Stimulated activated CD4-positive, alpha-beta T cell treated with anti-CD3 and anti-CD28 coated beads, Interleukin-1b, Interleukin-23, amount 100 ng/mL, for 1 hour (primary cell): ENCODE data around the gene EPHA10.

Experiments
- DNase-seq, 2 donors: peaks; one replicate each; pipeline ENCODE4 v3.0.0-alpha.2; 2020; ENCODE audit warnings: low read depth in 2 of 2

EPHA10 gene

DNA sequence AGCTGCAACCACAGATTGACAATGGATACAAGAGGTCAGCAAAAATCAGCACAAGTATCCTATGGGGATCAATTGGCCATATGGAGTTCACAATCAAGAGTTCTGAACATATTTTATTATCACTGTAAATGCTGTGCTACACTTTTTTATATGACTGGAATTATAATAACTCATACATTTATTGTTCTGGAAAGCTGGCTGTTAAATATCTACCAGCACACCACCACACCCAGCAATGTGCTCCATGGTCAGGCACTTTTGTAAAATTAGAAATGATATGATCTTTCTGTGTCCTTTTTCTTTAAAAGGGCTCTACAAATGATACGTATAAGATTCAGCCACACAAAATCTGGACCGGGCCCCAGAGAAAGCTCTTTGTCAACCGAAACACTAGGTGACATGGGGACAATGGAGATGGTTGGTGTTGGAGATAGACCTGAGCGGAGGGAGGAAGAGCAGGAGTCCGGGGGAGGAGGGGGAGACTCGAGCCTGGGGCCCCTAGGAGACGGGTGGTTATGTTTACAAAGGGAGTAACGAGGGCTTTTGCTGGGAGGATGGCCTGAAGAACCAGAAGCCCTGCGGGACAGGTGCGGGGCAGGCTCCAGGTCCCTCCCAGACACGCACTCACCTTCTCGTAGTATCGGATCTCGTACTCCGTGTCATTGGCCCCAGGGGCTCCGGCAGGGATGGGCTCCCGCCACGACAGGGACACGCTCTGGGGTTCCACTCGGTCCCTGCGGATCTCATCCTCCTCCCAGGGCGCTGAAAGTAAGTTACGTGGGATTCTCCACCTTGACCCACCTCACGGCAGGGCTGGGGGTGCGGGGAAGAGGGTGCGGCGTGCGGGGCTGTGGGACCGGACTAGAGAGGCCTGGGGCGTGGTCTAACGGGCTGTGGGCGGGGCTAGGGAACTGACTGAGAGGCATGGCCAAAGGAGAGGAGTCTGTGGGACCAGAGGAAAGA lies 30.0 kb downstream of the EPHA10 start:
- no peak for DNase-seq

DNA sequence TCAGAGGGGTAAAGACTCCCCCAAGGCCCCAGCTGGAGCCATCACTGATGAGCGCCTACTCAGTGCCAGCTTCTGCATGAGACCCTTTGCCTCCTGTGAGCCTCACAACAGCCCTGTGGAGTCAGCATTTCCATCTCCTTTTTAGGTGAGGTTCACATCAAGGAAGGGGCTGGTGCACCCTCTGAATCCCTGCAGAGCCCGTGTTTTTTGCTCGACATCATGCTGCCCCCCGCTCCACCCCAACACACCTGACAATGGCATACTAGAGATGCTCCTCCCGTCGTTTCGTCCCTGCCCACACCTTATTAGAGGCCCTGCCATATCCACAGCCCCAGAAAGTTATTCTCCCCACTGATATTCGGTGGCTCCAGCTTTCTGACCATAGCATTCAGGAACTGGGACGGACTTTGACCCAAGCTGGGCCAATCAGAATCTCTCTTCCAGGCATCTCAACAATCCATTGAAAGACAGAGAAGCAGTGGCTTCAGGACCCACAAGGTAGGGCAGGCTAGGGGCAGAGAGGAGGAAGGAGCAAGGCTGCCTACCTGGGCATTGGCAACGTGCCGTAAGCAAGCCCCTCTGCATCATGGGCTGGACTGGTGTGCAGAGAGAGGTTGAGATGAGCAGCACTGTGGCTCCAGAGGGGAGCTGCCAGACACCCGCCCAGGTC lies 32.7 kb downstream of the EPHA10 start:
- no peak for DNase-seq

DNA sequence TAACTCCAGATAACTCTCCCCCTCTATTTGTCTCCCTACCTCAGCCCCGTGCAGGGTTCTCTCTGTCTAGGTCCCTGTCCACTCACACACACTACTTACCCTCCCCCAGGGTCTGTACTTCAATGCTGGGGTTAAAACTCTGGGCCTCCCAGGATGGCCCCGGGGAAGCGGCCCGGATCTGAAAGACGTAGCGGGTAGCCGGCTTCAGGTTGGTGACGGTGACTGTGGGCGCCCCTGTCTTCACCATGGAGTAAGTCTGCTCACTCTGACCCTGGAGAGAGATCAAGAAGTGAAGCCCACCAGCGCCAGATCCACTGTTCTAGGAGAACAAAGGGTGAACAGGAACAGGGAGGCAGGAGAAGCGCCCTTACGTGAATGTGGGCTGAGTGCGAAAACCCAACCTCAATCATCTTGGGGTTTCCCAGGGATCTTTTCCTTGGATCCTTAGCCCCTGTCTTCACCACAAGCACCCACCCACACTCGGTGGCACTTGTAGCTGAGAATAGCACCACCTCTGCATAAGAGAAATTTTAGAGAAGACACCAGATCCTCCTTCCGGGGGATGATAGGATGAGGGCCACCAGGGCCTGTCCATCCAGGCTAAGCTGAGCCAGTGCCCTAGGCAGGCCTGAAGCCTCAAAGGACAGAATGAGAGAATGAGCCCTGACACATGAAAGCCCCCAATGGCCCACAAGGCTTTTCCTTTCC lies 33.5 kb downstream of the EPHA10 start:
- no peak for DNase-seq

DNA sequence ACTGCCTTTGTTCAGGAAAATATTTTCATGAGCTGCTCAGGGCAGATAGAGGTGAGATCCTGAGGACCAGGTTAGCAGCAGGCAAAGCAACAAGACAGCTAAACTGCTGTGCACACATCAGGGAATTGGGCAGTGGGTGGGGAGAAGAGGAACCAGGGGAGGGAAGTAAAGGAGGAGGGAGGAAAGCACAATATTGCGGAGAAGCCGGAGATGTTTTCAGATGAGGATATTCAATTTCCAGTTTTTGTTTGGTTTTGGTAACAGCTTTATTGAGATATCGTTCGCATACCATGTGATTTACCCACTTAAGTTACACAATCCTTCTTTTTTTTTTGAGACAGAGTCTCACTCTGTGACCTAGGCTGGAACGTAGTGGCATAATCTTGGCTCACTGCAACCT lies 34.5 kb downstream of the EPHA10 start:
- no peak for DNase-seq

DNA sequence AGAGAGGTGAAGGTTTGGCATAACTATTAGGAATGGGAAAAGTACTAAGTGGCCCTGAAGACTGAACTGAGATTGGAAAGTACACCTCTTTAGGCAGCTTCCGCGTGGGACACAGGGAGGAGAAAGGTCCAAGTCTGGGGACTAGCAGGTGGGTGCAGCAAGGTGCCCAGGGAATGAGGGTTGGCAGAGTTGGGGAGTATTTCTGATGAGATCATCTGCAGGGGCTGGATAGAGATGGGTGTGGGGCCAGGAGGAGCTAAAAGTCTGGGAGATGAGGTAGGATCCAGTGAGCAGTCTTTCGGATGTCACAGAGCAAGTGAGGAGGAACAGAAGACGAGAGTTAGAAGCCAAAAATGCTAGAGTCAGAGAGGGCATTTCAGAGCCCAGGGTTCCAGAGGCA lies 36.5 kb downstream of the EPHA10 start:
- DNase-seq = no peak

DNA sequence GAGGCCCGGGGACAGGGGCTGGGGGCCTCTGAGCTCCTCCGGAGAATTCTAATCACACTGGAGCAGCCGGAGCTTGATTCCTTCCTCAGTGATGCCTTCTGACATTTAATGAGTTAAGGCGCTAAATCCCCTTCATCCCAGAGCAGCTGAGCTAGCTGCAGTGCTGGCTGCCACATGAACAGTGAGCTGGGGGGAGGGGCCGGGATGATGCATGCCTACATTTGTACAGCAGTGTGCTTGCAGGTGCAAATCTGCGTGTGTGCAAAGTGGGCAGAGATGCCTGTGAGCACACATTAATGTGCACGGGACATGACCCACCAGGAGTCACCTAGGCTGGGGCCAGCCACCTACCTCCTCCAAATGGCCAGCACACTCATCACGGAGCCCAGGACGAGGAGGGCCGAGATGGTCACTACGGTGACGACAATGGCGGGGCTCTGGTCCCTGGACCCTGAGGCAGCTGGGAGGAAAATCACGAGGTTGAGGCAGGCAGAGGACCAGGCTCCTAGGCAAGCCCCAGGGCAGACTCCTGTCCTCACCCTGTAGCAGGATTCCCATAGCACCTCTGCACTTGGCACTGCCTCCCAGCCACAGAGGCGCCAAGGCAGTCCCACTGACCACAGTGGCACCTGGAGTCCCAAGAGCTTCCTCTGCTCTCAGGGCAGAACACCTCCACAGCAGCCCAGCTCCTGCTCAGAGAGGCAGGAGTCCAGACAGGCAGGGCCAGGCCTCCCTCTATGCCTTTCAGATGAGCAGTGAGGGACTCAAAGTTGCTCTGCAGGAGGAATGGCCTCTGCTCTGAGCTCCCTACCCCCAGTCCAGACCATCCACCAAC lies 38.0 kb downstream of the EPHA10 start:
- DNase-seq = no peak

DNA sequence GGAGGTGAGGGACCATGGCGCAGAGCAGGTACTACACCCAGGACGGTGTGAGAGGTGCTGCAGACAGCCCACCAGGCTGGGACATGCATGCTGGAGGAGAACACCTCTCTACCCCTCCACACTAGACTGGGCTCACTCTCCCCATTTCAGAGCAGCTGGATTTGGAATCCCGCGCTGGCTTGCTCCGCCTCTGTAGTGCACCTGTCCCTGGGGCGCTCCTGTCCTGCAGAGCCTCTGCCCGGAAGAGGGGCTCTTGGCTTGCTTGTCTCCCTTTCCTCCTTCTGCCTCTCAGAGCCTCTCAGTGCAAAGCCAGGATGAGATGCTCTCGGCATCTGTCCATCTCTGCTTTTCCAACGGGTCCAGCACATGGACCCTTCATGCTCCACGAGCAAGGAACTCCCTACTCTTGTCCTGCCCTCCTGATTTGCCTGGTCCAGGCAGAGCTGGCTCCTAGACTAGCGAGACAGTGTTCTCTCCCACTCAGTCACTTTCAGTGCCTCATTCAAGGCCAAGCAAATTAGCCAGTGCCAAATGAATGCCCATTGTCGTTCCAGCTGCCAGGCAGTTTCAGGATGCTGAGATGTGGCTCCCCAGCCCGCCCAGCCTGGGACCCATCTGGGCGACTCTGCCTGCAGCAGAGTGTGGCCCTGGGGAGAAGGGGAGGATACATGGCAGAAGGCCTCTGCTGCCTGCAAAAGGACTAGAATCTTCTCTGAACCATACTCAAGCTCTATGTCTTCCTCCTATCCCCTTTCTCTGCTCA lies 38.9 kb downstream of the EPHA10 start:
- no peak for DNase-seq

DNA sequence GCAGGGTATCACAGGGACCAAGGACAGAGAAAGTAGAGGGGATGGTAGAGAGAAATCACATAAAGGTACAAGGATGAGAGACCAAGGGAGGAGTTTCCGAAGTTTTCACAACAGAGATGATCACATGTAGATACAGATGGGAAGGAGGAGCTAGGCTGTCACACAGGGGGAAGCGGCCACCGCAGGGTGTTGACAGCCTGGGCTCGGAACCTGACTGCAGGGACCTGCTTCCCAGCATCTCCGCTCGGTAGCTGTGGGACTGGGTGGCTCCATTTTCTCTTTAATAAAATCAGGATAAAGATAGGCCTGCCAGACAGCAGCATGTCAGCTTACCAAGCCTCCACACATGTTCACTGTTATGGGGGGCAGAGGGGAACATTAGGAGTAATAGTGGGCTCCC lies 40.3 kb downstream of the EPHA10 start:
- no peak for DNase-seq

DNA sequence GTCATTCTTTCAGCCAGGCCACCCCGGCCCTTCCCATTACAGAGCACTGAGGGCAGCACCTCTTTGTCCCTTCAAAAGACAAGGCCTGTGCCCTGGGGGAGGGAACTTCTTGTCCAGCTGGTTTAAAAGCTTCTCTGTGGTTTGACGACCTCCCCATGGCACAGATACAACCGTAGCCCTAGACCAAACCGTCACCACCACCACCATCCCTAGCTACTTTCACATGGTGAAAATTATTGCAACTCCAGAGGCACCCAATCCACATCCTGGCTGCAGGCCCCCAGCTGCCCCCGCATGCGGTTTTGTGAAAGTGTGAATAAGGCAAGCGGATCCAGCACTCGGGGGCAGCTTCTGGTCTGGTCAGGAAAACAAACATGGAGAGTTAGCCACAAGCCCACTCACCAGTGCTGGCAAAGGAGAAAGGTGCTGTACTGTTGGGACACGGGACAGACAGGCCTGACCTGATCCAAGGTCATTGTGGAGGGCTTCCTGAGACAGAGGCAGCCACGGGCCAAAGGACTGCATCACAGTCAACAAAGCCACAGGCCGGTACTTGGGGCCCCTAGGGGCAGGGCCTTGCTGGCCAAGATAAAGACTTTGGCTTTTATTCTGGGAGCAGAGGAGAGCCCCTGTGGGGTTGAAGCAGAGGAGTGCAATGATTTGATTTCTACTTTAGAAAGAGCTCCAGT lies 41.4 kb downstream of the EPHA10 start:
- no peak for DNase-seq

DNA sequence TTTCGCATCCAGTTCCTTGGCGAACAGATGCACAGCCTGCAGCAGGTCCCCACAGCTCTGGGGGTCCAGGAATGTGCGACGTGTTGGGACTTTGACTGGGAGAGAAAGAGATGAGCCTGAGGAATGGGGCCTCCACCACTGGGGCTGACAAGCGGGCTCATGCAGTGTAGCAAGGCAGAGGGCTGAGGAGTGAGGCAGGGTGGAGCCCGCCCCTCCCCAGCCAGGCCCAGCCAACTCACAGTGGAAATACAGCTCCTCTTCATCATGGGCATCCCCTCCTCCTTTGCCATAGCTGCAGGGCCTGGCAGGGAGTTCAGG lies 41.9 kb downstream of the EPHA10 start:
- DNase-seq = no peak

DNA sequence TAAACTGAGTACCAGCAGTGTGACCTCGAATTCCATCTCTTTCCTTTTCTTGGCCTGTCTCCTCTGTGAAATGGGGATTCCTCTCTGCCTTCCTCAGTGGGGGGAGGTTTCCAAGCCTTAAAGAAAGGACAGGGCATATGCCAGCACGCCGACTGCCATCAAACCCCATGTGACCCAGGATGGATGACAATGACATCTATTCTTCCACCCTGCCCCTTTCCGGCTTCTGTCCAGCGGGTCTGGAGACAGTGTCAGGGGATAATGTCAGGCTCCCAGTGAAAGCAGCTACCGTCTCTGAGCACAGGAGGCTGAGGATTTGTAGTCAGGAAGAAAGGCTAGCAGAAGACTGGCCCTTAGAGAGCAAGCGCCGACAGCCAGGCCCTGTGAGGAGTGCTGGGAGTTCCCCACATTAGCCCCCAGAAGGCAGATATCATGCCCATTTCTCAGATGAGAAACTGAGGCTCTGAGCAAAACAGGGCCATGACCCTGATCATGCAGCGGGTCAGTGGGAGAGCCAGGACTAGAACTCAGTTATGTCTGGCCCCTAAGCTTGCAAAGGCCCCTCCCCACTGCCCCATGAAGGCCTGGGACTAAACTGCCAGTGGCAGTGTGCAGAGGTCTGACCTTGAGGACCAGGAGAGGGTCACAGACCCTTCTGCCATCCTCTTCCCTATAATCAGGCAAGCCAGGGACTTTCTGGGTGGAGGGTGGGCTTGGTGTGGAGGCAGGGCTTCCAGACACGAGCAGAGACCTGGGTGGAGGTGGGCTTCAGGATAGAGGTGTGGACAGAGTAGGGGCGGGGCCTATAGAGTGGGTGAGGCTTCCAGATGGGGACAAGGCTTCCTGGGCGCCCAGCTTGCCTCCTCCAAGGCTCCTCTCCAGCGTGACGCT lies 42.5 kb downstream of the EPHA10 start:
- no peak for DNase-seq

DNA sequence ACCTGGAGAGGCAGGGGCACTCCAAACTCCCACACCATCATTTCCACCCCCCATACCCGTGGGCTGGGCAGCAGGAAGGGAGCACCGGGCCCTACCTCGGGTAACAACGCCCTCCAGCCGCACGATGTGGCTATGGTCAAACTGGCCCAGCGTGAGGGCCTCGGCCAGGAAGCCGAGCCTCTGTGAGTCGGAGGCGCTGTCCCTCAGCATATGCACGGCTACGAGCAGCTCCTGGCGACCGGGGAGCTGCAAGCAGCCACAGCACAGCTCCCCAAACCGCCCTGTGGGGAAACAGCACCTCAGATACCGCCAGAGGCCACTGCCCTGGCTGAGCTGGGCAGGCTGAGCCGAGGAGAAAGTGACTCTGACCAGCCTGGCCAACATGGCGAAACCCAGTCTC lies 43.4 kb downstream of the EPHA10 start:
- no peak for DNase-seq

DNA sequence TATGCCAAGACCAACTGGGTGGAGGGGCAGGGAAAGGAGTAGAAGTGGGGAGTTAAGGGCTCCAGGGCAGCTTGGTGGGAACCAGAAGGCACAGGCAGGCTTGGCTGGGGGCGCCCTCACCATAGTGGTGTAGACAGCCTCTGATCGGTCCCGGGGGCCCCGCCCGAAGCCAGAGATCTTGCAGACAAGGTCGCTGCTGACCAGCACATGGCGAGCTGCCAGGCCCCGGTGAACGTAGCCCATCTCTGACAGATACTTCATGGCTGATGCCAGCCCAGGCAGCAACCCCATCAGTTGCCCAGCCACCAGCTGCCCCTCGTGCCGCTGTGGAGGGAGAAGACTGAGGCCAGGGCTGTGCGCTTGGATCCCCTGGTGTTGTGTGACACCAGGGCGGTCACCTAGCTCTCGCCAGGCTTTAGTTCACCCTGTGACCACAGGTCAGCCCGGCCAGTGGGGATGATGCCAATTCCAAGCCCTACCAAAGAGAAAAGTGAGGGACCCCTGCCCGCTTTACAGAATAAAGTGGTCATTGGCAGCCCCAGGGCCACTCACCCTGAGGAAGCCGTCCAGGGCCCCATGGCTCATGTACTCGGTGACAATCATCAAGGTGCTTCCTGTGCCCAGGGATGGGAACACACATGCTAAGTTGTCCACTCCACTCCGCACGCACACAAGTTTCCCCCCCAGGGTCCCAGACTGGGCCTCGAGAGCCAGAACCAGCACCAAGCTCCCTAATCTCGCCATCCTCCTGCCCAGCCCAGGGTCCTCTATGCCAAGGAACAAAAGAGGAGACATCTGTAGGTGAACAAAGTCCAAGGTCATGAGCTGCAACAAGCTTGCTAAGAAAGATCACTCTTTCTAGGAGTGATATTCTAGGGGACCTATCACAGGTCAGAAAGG lies 44.4 kb downstream of the EPHA10 start:
- DNase-seq = no peak

DNA sequence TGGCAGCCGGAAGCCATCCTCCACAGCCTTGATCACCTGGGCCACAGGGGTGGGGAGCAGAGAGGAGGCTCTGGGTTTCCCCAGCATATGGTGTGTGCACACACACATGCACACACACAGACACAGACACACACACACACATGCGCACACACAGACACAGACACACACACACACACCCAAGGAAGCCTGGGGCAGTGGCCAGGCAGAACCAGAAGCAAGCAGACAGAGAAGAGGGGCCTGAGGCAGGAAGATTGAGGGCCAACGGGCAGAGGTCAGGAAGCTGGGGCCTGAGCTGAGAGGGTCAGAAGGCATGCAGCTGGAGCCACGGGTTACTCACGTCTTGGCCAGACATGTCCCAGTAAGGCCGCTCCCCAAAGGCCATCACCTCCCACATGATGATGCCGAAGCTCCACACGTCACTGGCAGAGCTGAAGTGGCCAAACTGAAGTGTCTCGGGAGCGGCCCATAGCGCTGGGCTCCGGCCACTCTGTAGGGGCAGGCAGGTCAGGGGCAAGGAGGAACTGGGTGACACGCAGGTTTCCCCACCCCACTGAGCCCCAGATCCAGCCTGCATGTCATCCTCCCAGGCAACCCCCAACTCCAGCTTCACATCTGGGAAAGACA lies 45.2 kb downstream of the EPHA10 start:
- DNase-seq = no peak

DNA sequence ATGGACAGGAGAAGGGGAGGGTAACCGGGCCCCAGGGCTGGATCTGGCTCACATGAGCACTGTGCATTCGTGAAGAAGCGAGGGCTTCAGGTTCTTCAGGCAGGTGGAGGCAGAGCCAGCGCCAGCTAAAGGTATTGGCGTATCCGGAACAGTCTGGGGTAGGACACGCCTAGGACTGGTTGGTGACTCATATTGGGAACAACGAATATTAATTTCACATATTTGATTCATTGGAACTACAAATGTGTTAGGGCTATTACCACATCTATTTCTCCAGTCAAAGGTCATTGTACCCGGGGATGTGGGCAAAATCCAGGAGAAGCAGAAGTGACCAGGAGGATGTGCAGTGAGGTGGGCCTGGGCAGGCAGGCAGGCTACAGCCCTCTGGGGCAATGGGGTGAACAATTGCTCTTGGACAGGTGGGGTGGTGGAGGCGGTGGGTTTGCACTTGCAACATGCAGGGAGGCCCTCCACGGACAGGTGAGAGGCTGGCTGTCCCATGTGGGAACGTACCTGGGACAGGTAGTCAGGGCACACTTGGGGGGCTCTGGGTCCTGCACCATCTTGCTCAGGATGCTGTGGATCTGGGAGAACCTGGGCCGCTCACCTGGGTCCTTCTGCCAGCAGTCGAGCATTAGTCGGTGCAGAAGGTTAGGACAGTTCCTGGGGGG lies 45.9 kb downstream of the EPHA10 start:
- DNase-seq = no peak

DNA sequence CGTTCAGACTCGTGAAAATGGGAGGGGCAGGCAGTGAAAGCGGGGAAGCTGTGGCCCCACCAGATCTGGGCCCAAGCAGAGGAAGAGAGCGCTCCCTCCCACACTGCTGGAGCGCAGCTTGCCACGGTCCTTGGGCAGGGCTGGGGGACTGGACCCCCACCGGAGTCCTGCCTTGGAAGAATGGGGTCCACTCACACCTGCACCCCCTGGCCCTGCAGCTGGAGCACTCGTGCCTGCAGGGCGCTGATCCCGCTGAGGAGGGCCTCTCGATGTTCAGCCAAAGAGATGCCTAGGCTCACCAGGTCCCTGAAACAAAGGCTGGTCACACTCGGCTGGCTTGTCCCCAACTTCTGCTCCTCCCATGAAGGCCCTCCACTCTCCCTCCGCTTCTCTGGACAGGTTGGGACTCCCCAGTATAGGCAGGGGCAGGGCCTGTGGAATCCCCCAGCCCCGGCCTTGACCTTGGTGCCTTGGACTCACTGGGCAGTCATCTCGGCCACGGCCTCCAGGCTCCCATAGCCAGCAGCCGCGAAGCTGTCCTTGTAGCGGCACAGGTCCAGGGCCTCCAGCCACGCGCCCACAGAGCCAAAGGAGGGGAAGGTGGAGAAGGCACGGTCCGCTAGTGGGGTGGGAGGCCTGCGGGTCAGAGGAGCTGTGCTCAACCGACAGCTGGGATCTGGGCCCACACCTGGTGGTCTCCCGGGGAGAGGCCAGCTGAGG lies 46.6 kb downstream of the EPHA10 start:
- DNase-seq = no peak

DNA sequence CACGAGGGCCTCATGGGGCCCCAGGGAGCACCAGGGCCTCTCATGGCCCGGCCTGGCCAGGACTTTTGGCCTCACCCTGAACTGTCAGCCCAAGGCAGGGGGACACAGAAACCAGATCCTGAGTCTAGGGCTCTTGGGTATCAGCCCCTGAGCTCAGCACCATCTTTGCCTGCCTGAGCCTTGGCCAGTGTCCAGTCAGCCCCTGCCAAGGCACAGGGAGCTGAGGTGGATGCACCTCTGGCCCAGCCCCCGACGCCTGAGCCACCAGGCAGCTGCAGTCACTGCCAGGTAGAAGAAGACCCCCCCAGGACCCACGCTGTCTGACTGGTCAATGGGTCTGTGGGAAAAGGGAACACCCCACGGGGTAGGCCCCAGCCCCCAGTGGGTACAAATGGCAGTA lies 47.3 kb downstream of the EPHA10 start:
- no peak for DNase-seq
